ENCODE measurements around the gene CCDC197.

The CCDC197 gene

GRCh38 chr14:93964820-93965286, 32.2 kb upstream of the CCDC197 start:
- H3F3A ChIP-seq (ENCODE audit: insufficient read depth) = peaks cover 48% of the 10 kb centered on the region
- no peaks in the 10 kb centered on the region for H3K36me3 ChIP-seq (ENCODE audit: low read length)
- H4K20me1 ChIP-seq (ENCODE audit: low read depth, low read length) = no peaks in the 10 kb centered on the region
- H3K79me2 ChIP-seq (ENCODE audit: insufficient read depth, low read length) = no peaks in the 10 kb centered on the region
- no peaks in the 10 kb centered on the region for H3K27me3 ChIP-seq (ENCODE audit: low read length)
- H3K27ac ChIP-seq (ENCODE audit: low read depth, low read length) = peak overlapping the region; percentile 99
- no peak overlapping the region for H3K4me3 ChIP-seq (ENCODE audit: insufficient read depth, low read length, poor library complexity, severe bottlenecking)
- H3K4me2 ChIP-seq (ENCODE audit: low read depth, low read length, poor library complexity, severe bottlenecking) = no peak overlapping the region
- TF ChIP-seq CTCF (IDR thresholded peaks at IDR 0.05; ENCODE audit: insufficient read depth, low read length, poor library complexity, severe bottlenecking) = no peak
- no peak for TF ChIP-seq EZH2phosphoT487 (conservative IDR thresholded peaks at IDR 0.05; ENCODE audit: low read length)
- no peaks in the 10 kb centered on the region for H3K9me2 ChIP-seq (replicated peaks; ENCODE audit: insufficient read depth, low read length)
- H3K9ac ChIP-seq (ENCODE audit: low read length) = no peak overlapping the region
- no peak overlapping the region for H2AFZ ChIP-seq (ENCODE audit: low read depth, low read length, severe bottlenecking)
- H3K9me3 ChIP-seq (ENCODE audit: insufficient read depth, low read length) = no peaks in the 10 kb centered on the region

GRCh38 chr14:93965287-93965821, 31.7 kb upstream of the CCDC197 start:
- Histone ChIP-seq H3K4me2 (ENCODE audit: low read depth, low read length, poor library complexity, severe bottlenecking) (no peak overlapping the region), H3K9ac (ENCODE audit: low read length) (no peak overlapping the region), H2AFZ (ENCODE audit: low read depth, low read length, severe bottlenecking) (no peak overlapping the region)

GRCh38 chr14:93965946-93966474, 31.1 kb upstream of the CCDC197 start:
- H3K9me3 ChIP-seq (ENCODE audit: insufficient read depth, low read length) = no peaks in the 10 kb centered on the region
- H2AFZ ChIP-seq (ENCODE audit: low read depth, low read length, severe bottlenecking) = no peak overlapping the region
- H3K9ac ChIP-seq (ENCODE audit: low read length) = no peak overlapping the region
- no peaks in the 10 kb centered on the region for H4K20me1 ChIP-seq (ENCODE audit: low read depth, low read length)
- H3K27ac ChIP-seq (ENCODE audit: low read depth, low read length) = peak overlapping the region; percentile 99
- H3K27me3 ChIP-seq (ENCODE audit: low read length) = no peaks in the 10 kb centered on the region
- no peaks in the 10 kb centered on the region for H3K36me3 ChIP-seq (ENCODE audit: low read length)
- no peak overlapping the region for H3K4me2 ChIP-seq (ENCODE audit: low read depth, low read length, poor library complexity, severe bottlenecking)
- H3F3A ChIP-seq (ENCODE audit: insufficient read depth) = peaks cover 49% of the 10 kb centered on the region
- no peaks in the 10 kb centered on the region for H3K9me2 ChIP-seq (replicated peaks; ENCODE audit: insufficient read depth, low read length)
- H3K79me2 ChIP-seq (ENCODE audit: insufficient read depth, low read length) = no peaks in the 10 kb centered on the region
- TF ChIP-seq CTCF (IDR thresholded peaks at IDR 0.05; ENCODE audit: insufficient read depth, low read length, poor library complexity, severe bottlenecking) = no peak
- H3K4me3 ChIP-seq (ENCODE audit: insufficient read depth, low read length, poor library complexity, severe bottlenecking) = no peak overlapping the region

More at GRCh38 chr14:93965287-93965821, 31.7 kb upstream of the CCDC197 start:
- H3K27ac ChIP-seq (ENCODE audit: low read depth, low read length) = peak overlapping the region; percentile 99
- TF ChIP-seq CTCF (IDR thresholded peaks at IDR 0.05; ENCODE audit: insufficient read depth, low read length, poor library complexity, severe bottlenecking) (no peak), EZH2phosphoT487 (conservative IDR thresholded peaks at IDR 0.05; ENCODE audit: low read length) (no peak)
- no peaks in the 10 kb centered on the region for H3K36me3 ChIP-seq (ENCODE audit: low read length)
- no peaks in the 10 kb centered on the region for H3K9me2 ChIP-seq (replicated peaks; ENCODE audit: insufficient read depth, low read length)
- H3K4me3 ChIP-seq (ENCODE audit: insufficient read depth, low read length, poor library complexity, severe bottlenecking) = no peak overlapping the region
- H3K27me3 ChIP-seq (ENCODE audit: low read length) = no peaks in the 10 kb centered on the region
- H3K9me3 ChIP-seq (ENCODE audit: insufficient read depth, low read length) = no peaks in the 10 kb centered on the region
- H3F3A ChIP-seq (ENCODE audit: insufficient read depth) = peaks cover 48% of the 10 kb centered on the region
- no peaks in the 10 kb centered on the region for H3K79me2 ChIP-seq (ENCODE audit: insufficient read depth, low read length)
- H4K20me1 ChIP-seq (ENCODE audit: low read depth, low read length) = no peaks in the 10 kb centered on the region

Data from SU-DHL-6 (cell line).